OCI-LY1 (cell line): Measurements from ENCODE around the gene NOXA1.

ENCODE experiments used
- H2AFZ ChIP-seq: fragments of 200-600 bp; sonication (generic), shearing (Covaris generic); 2 replicates; pipeline ENCODE4 v1.6.0; 2014; ENCODE audit warnings: antibody characterized with exemption, mild to moderate bottlenecking, low read length
- H3F3A ChIP-seq: fragments of 200-600 bp; sonication (generic), shearing (Covaris generic); 2 replicates; pipeline ENCODE4 v1.6.0; 2014; ENCODE audit warnings: mild to moderate bottlenecking, antibody characterized with exemption, low read length, moderate library complexity; ENCODE audit not compliant: insufficient read depth
- H3K27ac ChIP-seq: fragments of 200-600 bp; sonication (generic); 2 replicates; pipeline ENCODE4 v1.5.1; 2014; ENCODE audit warnings: low read length, mixed run types, mild to moderate bottlenecking, low read depth; ENCODE audit not compliant: poor library complexity, severe bottlenecking
- H3K27me3 ChIP-seq: fragments of 200-600 bp; sonication (generic); 2 replicates; pipeline ENCODE4 v1.6.0; 2014; ENCODE audit warnings: antibody characterized with exemption, mild to moderate bottlenecking, low read length, moderate library complexity; ENCODE audit not compliant: insufficient read depth
- H3K36me3 ChIP-seq: fragments of 200-600 bp; sonication (generic); 2 replicates; pipeline ENCODE4 v1.6.1; 2014; ENCODE audit warnings: mild to moderate bottlenecking, antibody characterized with exemption, low read length, moderate library complexity, mixed read lengths; ENCODE audit not compliant: insufficient read depth
- H3K4me1 ChIP-seq: fragments of 200-600 bp; sonication (generic); 2 replicates; pipeline ENCODE4 v1.5.1; 2014; ENCODE audit warnings: mild to moderate bottlenecking, low read length, moderate library complexity; ENCODE audit not compliant: insufficient read depth, severe bottlenecking
- H3K4me2 ChIP-seq: fragments of 200-600 bp; sonication (generic), shearing (Covaris generic); 2 replicates; pipeline ENCODE4 v1.6.1; 2014; ENCODE audit warnings: low read length
- H3K4me3 ChIP-seq: fragments of 200-600 bp; sonication (generic); 2 replicates; pipeline ENCODE4 v1.5.1; 2014; ENCODE audit warnings: low read length, low read depth, mild to moderate bottlenecking, mixed read lengths; ENCODE audit not compliant: poor library complexity, severe bottlenecking
- H3K79me2 ChIP-seq: fragments of 200-600 bp; shearing (Covaris generic); 2 replicates; pipeline ENCODE4 v1.6.1; 2016; ENCODE audit warnings: mixed run types, low read length, mixed read lengths; ENCODE audit not compliant: insufficient read depth
- H3K9ac ChIP-seq: fragments of 200-600 bp; sonication (generic), shearing (Covaris generic); 2 replicates; pipeline ENCODE4 v1.6.1; 2014; ENCODE audit warnings: mild to moderate bottlenecking, low read length, mixed read lengths
- H3K9me2 ChIP-seq: fragments of 200-600 bp; sonication (generic), shearing (Covaris generic); 2 replicates; pipeline ENCODE4 v1.6.1; 2014; ENCODE audit warnings: low read depth, mild to moderate bottlenecking, low read length, mixed read lengths
- H3K9me3 ChIP-seq: fragments of 200-600 bp; shearing (Covaris generic); 2 replicates; pipeline ENCODE4 v1.6.1; 2014; ENCODE audit warnings: low read length, mixed read lengths
- H4K20me1 ChIP-seq: fragments of 200-600 bp; sonication (generic), shearing (Covaris generic); 2 replicates; pipeline ENCODE4 v1.6.0; 2016; ENCODE audit warnings: mild to moderate bottlenecking, low read length; ENCODE audit not compliant: insufficient read depth
- CTCF ChIP-seq: fragments of 200-600 bp; sonication (generic), shearing (Covaris generic); IDR thresholded peaks from 2 replicates; pipeline ENCODE4 v1.5.1; 2017; ENCODE audit warnings: mild to moderate bottlenecking, antibody characterized with exemption, low read length, moderate library complexity, mixed read lengths
- EZH2 ChIP-seq: fragments of 200-600 bp; sonication (generic), shearing (Covaris generic); IDR thresholded peaks from 2 replicates; pipeline ENCODE4 v1.8.0; 2017; ENCODE audit warnings: borderline replicate concordance, mixed run types, mild to moderate bottlenecking, antibody characterized with exemption, low read length, moderate library complexity, mixed read lengths

Gene NOXA1

GRCh38 chr9:137422604-137423513, at the start of gene NOXA1, which contains the start of gene EXD3:
TSS of gene NOXA1 (plus strand) at chr9:137423393. CDS start at chr9:137423530, 137 bp downstream.
TSS of gene EXD3 (minus strand) at chr9:137423162. CDS start at chr9:137395357, 27,805 bp downstream.
- Histone ChIP-seq H4K20me1 (no peaks in the 10 kb centered on the region), H3F3A (no peaks in the 10 kb centered on the region), H3K9ac (peak within 1 kb of the TSS; percentile 78), H3K4me3 (peak within 1 kb of the TSS; percentile 87), H3K36me3 (no peaks in the 10 kb centered on the region), H3K9me2 (no peaks in the 10 kb centered on the region), H3K27ac (no peak within 1 kb of the TSS), H3K9me3 (no peaks in the 10 kb centered on the region), H3K4me1 (peaks cover 24% of the 10 kb centered on the region), H2AFZ (peak within 1 kb of the TSS; percentile 15; the same call in 1 of the 2 replicates), H3K79me2 (no peaks in the 10 kb centered on the region), H3K27me3 (peaks cover 5% of the 10 kb centered on the region; the same call in 1 of the 2 replicates), H3K4me2 (peak within 1 kb of the TSS; percentile 93)
- no peak for TF ChIP-seq EZH2
- peak; percentile 52 for TF ChIP-seq CTCF

DNA sequence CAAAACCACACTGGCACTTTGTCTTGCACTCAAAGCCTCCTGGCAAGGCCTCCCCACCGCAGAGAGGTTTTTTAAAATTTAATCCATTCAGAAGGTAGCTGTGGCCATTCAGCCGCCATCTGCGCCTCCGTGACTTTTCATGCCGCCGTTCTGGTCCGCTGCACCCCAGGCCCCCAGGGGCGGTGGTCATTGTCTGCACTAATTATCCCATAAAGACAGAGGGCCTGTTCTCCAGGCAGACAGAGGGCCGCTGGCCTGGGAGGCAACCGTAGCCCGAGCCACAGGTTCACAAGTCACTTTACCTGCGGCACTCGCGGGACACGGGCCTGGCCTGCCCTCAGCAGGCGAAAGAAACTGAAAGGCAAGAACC, 49.6 kb upstream of the NOXA1 start:
- Histone ChIP-seq H2AFZ (no peak overlapping the region), H3K4me2 (no peak overlapping the region), H3K4me3 (no peak overlapping the region), H3K4me1 (no peaks in the 10 kb centered on the region), H4K20me1 (no peaks in the 10 kb centered on the region), H3K27ac (no peak overlapping the region), H3F3A (no peaks in the 10 kb centered on the region), H3K9me2 (no peaks in the 10 kb centered on the region), H3K79me2 (no peaks in the 10 kb centered on the region), H3K9me3 (no peaks in the 10 kb centered on the region), H3K9ac (no peak overlapping the region), H3K27me3 (no peaks in the 10 kb centered on the region; the same call in 1 of the 2 replicates), H3K36me3 (no peaks in the 10 kb centered on the region)
- TF ChIP-seq EZH2 (no peak), CTCF (no peak)

- TF ChIP-seq EZH2, result no peak
- TF ChIP-seq CTCF, result no peak
- no peaks in the 10 kb centered on the region for H3K79me2 ChIP-seq
- H3F3A ChIP-seq, result no peaks in the 10 kb centered on the region
- no peaks in the 10 kb centered on the region for H3K36me3 ChIP-seq
- H2AFZ ChIP-seq, result no peak overlapping the region
- no peak overlapping the region for H3K4me2 ChIP-seq
- no peak overlapping the region for H3K4me3 ChIP-seq
- H3K9me2 ChIP-seq, result no peaks in the 10 kb centered on the region
- H3K9ac ChIP-seq, result no peak overlapping the region
- no peaks in the 10 kb centered on the region for H3K4me1 ChIP-seq
- no peaks in the 10 kb centered on the region for H4K20me1 ChIP-seq
- H3K27ac ChIP-seq, result no peak overlapping the region
- H3K27me3 ChIP-seq, result no peaks in the 10 kb centered on the region; the same call in 1 of the 2 replicates
- H3K9me3 ChIP-seq, result no peaks in the 10 kb centered on the region
Observed at GRCh38 chr9:137374131-137374845, 48.9 kb upstream of the NOXA1 start.
